DND-41 (cell line): ENCODE results near the gene TRIM41.

Source experiments
- EZH2 ChIP-seq: IDR thresholded peaks from 3 replicates; pipeline ENCODE4 v1.6.1; 2012; ENCODE audit warnings: borderline replicate concordance, low read depth, mild to moderate bottlenecking, moderate library complexity, low read length, inconsistent platforms; ENCODE audit not compliant: severe bottlenecking
- TF ChIP-seq, protein P1 (sequence below): IDR thresholded peaks from 2 replicates; pipeline ENCODE4 v1.5.1; 2012; ENCODE audit warnings: borderline replicate concordance, low read length, moderate library complexity, mild to moderate bottlenecking; ENCODE audit not compliant: poor library complexity, severe bottlenecking; ENCODE audit errors: extremely low read depth

DNA sequence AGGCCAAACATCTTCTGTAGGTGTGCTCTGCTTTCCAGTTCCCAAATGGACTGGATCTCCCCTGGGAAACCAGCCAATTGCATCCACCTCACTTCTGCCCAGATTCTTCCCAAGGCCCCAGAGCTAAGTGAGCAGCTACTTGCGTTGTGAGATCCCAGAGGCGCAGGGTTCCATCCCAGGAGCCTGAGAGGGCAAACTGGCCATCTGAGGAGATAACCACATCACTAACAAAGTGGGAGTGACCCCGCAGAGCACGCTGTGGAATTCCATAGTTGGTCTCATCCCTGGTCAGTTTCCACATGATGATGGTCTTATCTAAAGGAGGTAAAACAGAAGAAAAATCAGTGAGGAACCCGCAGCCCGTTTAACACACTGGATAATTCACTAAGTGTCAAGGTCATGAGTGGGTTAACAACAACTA, 19.0 kb downstream of the TRIM41 start:
- TF ChIP-seq, protein P1, sequence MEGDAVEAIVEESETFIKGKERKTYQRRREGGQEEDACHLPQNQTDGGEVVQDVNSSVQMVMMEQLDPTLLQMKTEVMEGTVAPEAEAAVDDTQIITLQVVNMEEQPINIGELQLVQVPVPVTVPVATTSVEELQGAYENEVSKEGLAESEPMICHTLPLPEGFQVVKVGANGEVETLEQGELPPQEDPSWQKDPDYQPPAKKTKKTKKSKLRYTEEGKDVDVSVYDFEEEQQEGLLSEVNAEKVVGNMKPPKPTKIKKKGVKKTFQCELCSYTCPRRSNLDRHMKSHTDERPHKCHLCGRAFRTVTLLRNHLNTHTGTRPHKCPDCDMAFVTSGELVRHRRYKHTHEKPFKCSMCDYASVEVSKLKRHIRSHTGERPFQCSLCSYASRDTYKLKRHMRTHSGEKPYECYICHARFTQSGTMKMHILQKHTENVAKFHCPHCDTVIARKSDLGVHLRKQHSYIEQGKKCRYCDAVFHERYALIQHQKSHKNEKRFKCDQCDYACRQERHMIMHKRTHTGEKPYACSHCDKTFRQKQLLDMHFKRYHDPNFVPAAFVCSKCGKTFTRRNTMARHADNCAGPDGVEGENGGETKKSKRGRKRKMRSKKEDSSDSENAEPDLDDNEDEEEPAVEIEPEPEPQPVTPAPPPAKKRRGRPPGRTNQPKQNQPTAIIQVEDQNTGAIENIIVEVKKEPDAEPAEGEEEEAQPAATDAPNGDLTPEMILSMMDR, result no peak
- no peak for TF ChIP-seq EZH2
